Neuronal stem cell (in vitro differentiated cells): ENCODE data around the gene FAM185A.

ENCODE experiments used
- DNase-seq: peaks from one replicate; pipeline ENCODE4 v3.0.0-alpha.2; 2013; ENCODE audit warnings: low spot score
- H2AFZ ChIP-seq: one replicate; pipeline ENCODE4 v1.6.1; 2013; ENCODE audit warnings: mild to moderate bottlenecking, low read length, inconsistent platforms
- H2AK5ac ChIP-seq: 2 replicates; pipeline ENCODE4 v1.6.1; 2013; ENCODE audit warnings: low read depth, mild to moderate bottlenecking, inconsistent platforms, low read length, moderate library complexity, mixed read lengths
- H2BK120ac ChIP-seq: 2 replicates; pipeline ENCODE4 v1.6.1; 2013; ENCODE audit warnings: low read depth, mild to moderate bottlenecking, inconsistent platforms, low read length, moderate library complexity, mixed read lengths
- H2BK12ac ChIP-seq: one replicate; pipeline ENCODE4 v1.6.1; 2013; ENCODE audit warnings: low read length, inconsistent platforms
- H2BK15ac ChIP-seq: 2 replicates; pipeline ENCODE4 v1.6.1; 2013; ENCODE audit warnings: mild to moderate bottlenecking, low read length, inconsistent platforms, mixed read lengths
- H2BK5ac ChIP-seq: one replicate; pipeline ENCODE4 v1.6.1; 2013; ENCODE audit warnings: inconsistent platforms, mild to moderate bottlenecking, low read length, moderate library complexity
- H3K14ac ChIP-seq: one replicate; pipeline ENCODE4 v1.6.1; 2013; ENCODE audit warnings: low read length, inconsistent platforms
- H3K18ac ChIP-seq: 2 replicates; pipeline ENCODE4 v1.6.1; 2013; ENCODE audit warnings: low read length, inconsistent platforms
- H3K23ac ChIP-seq: 2 replicates; pipeline ENCODE4 v1.6.1; 2013; ENCODE audit warnings: low read depth, mild to moderate bottlenecking, mixed read lengths, low read length, inconsistent platforms; ENCODE audit not compliant: poor library complexity
- H3K27ac ChIP-seq: replicated peaks from 3 replicates; pipeline ENCODE4 v1.5.1; 2013; ENCODE audit warnings: low read length, inconsistent platforms
- H3K27me3 ChIP-seq, 3 experiments: 2 replicates each; pipeline ENCODE4 v1.6.1; 2013; ENCODE audit warnings: low read length in 3 of 3, mild to moderate bottlenecking in 2 of 3, inconsistent platforms in 1 of 3, low read depth in 1 of 3, mixed read lengths in 1 of 3, moderate library complexity in 1 of 3; ENCODE audit not compliant: control insufficient read depth in 3 of 3, insufficient read depth in 3 of 3
- H3K36me3 ChIP-seq, 2 donors: replicated peaks in 1 of 2; 2 replicates each; pipeline ENCODE4 v1.6.1; 2013; ENCODE audit warnings: low read length in 2 of 2; ENCODE audit not compliant: control insufficient read depth in 2 of 2, insufficient read depth in 2 of 2
- H3K4ac ChIP-seq: 2 replicates; pipeline ENCODE4 v1.6.1; 2013; ENCODE audit warnings: inconsistent platforms, mild to moderate bottlenecking, low read length, moderate library complexity
- H3K4me1 ChIP-seq, 2 donors: 1 replicate in 1 of 2; 2 replicates in 1 of 2; pipeline ENCODE4 v1.6.1; 2013; ENCODE audit warnings: low read length in 2 of 2, low read depth in 1 of 2; ENCODE audit not compliant: control insufficient read depth in 2 of 2, insufficient read depth in 1 of 2
- H3K4me2 ChIP-seq: one replicate; pipeline ENCODE4 v1.6.1; 2013; ENCODE audit warnings: mild to moderate bottlenecking, low read length, inconsistent platforms; ENCODE audit not compliant: insufficient read depth, poor library complexity, severe bottlenecking
- H3K4me3 ChIP-seq, 2 donors: 2 replicates each; pipeline ENCODE4 v1.5.1; 2013; ENCODE audit warnings: low read length in 2 of 2, mild to moderate bottlenecking in 2 of 2, inconsistent platforms in 1 of 2, moderate library complexity in 1 of 2
- H3K79me1 ChIP-seq: one replicate; pipeline ENCODE4 v1.6.1; 2013; ENCODE audit warnings: low read depth, mild to moderate bottlenecking, inconsistent platforms, low read length, moderate library complexity
- H3K9ac ChIP-seq: one replicate; pipeline ENCODE4 v1.6.1; 2013; ENCODE audit warnings: mild to moderate bottlenecking, low read depth, low read length, inconsistent platforms; ENCODE audit not compliant: poor library complexity
- H3K9me3 ChIP-seq, 2 donors: replicated peaks in 1 of 2; 2 replicates each; pipeline versions ENCODE3 to v1.6.1; 2013; ENCODE audit warnings: low read length in 2 of 2, mild to moderate bottlenecking in 2 of 2, inconsistent platforms in 1 of 2, low read depth in 1 of 2, mixed read lengths in 1 of 2, moderate library complexity in 1 of 2; ENCODE audit not compliant: control insufficient read depth in 2 of 2, insufficient read depth in 1 of 2
- H4K8ac ChIP-seq: one replicate; pipeline ENCODE4 v1.6.1; 2013; ENCODE audit warnings: low read depth, mild to moderate bottlenecking, inconsistent platforms, low read length, moderate library complexity
- H4K91ac ChIP-seq: one replicate; pipeline ENCODE4 v1.6.1; 2013; ENCODE audit warnings: low read length, low read depth, mild to moderate bottlenecking, inconsistent platforms; ENCODE audit not compliant: poor library complexity
- WGBS, 2 donors: extraction: QIAGEN DNeasy Blood & Tissue Kit; methylation state at CpG; one replicate each; pipeline ENCODE4 v1.1.7; 2013; ENCODE audit warnings: missing lambda C conversion rate in 2 of 2, mixed read lengths in 1 of 2; ENCODE audit not compliant: insufficient read length in 2 of 2, insufficient replicate concordance in 1 of 2; ENCODE audit errors: extremely low coverage in 2 of 2; 5-methylcytosine and 5-hydroxymethylcytosine counted together

FAM185A gene

GRCh38 chr7:102832674-102833073 is 83.9 kb downstream of the FAM185A start:
- no peak for DNase-seq
- Histone ChIP-seq H3K4me1 (no peaks in the 10 kb centered on the region), H3K27me3 (no peaks in the 10 kb centered on the region), H2BK120ac (no peak overlapping the region), H2AFZ (no peak overlapping the region), H3K4me3 (no peak overlapping the region), H3K4ac (no peak overlapping the region), H3K27ac (no peak overlapping the region), H2BK12ac (no peak overlapping the region), H2AK5ac (no peak overlapping the region), H3K4me2 (no peak overlapping the region), H4K8ac (no peak overlapping the region), H3K9ac (no peak overlapping the region), H3K9me3 (no peaks in the 10 kb centered on the region), H3K14ac (no peak overlapping the region), H3K36me3 (no peaks in the 10 kb centered on the region), H3K23ac (no peak overlapping the region), H3K79me1 (no peaks in the 10 kb centered on the region), H2BK15ac (no peak overlapping the region), H2BK5ac (no peak overlapping the region), H4K91ac (no peak overlapping the region), H3K18ac (no peak overlapping the region)
- no CpG with 5 or more reads among the region's 1 CpG for WGBS, 2 donors

- no peak overlapping the region for H3K14ac ChIP-seq
- no peak overlapping the region for H3K4me3 ChIP-seq
- H3K27me3 ChIP-seq = no peaks in the 10 kb centered on the region
- no CpG with 5 or more reads among the region's 5 CpGs for WGBS, 2 donors
- no peak overlapping the region for H4K8ac ChIP-seq
- H3K18ac ChIP-seq = no peak overlapping the region
- no peaks in the 10 kb centered on the region for H3K9me3 ChIP-seq
- H3K4ac ChIP-seq = no peak overlapping the region
- H3K79me1 ChIP-seq = no peaks in the 10 kb centered on the region
- H2BK120ac ChIP-seq = no peak overlapping the region
- no peak overlapping the region for H2BK15ac ChIP-seq
- H3K27ac ChIP-seq = no peak overlapping the region
- no peak for DNase-seq
- H4K91ac ChIP-seq = no peak overlapping the region
- no peak overlapping the region for H3K4me2 ChIP-seq
- H3K23ac ChIP-seq = no peak overlapping the region
- H2BK5ac ChIP-seq = no peak overlapping the region
- no peak overlapping the region for H3K9ac ChIP-seq
- H3K4me1 ChIP-seq = no peaks in the 10 kb centered on the region
- no peaks in the 10 kb centered on the region for H3K36me3 ChIP-seq
- H2AFZ ChIP-seq = no peak overlapping the region
- H2BK12ac ChIP-seq = no peak overlapping the region
- H2AK5ac ChIP-seq = no peak overlapping the region
Observed at GRCh38 chr7:102833343-102833742, 84.5 kb downstream of the FAM185A start.

- DNase-seq = no peak
- H4K8ac ChIP-seq = no peak overlapping the region
- no peak overlapping the region for H3K4ac ChIP-seq
- no peak overlapping the region for H2BK120ac ChIP-seq
- no peaks in the 10 kb centered on the region for H3K4me1 ChIP-seq
- H3K79me1 ChIP-seq = no peaks in the 10 kb centered on the region
- H4K91ac ChIP-seq = no peak overlapping the region
- no peak overlapping the region for H2AK5ac ChIP-seq
- H3K14ac ChIP-seq = no peak overlapping the region
- no peak overlapping the region for H3K4me3 ChIP-seq
- no peak overlapping the region for H2BK15ac ChIP-seq
- no peak overlapping the region for H3K9ac ChIP-seq
- no CpG with 5 or more reads among the region's 1 CpG for WGBS, 2 donors
- H2BK12ac ChIP-seq = no peak overlapping the region
- no peak overlapping the region for H3K23ac ChIP-seq
- H2BK5ac ChIP-seq = no peak overlapping the region
- no peak overlapping the region for H3K4me2 ChIP-seq
- H2AFZ ChIP-seq = no peak overlapping the region
- H3K27me3 ChIP-seq = no peaks in the 10 kb centered on the region
- no peak overlapping the region for H3K18ac ChIP-seq
- no peaks in the 10 kb centered on the region for H3K36me3 ChIP-seq
- no peak overlapping the region for H3K27ac ChIP-seq
- no peaks in the 10 kb centered on the region for H3K9me3 ChIP-seq
Observed at GRCh38 chr7:102834466-102834865, 85.7 kb downstream of the FAM185A start.

- no peak for DNase-seq
- no CpG with 5 or more reads among the region's 1 CpG for WGBS, 2 donors
- Histone ChIP-seq H3K27ac (no peak overlapping the region), H3K23ac (no peak overlapping the region), H3K79me1 (no peaks in the 10 kb centered on the region), H2BK120ac (no peak overlapping the region), H2AFZ (no peak overlapping the region), H2AK5ac (no peak overlapping the region), H3K4ac (no peak overlapping the region), H2BK5ac (no peak overlapping the region), H3K4me2 (no peak overlapping the region), H3K36me3 (no peaks in the 10 kb centered on the region), H2BK15ac (no peak overlapping the region), H4K8ac (no peak overlapping the region), H3K4me1 (no peaks in the 10 kb centered on the region), H4K91ac (no peak overlapping the region), H3K4me3 (no peak overlapping the region), H3K14ac (no peak overlapping the region), H3K27me3 (no peaks in the 10 kb centered on the region), H3K9me3 (no peaks in the 10 kb centered on the region), H3K9ac (no peak overlapping the region), H2BK12ac (no peak overlapping the region), H3K18ac (no peak overlapping the region)
Observed at GRCh38 chr7:102834999-102835398, 86.2 kb downstream of the FAM185A start.
